ENCODE results near the gene P2RY6.

Gene P2RY6

GRCh38 chr11:73234471-73235181 lies 37.5 kb upstream of the P2RY6 start:
- no peak for ATAC-seq (ENCODE audit: insufficient read depth, low read depth)
- Histone ChIP-seq H3K4me3 (ENCODE audit: low read depth in 1 of 2, low read length in 2 of 2) (no peak overlapping the region), H3K79me2 (ENCODE audit: insufficient read depth, low read length) (no peaks in the 10 kb centered on the region), H3K4me2 (ENCODE audit: insufficient read depth, low read length) (no peak overlapping the region), H3K36me3 (ENCODE audit: insufficient read depth, low read length) (no peaks in the 10 kb centered on the region), H3K9me3 (ENCODE audit: insufficient read depth, low read length, severe bottlenecking) (no peaks in the 10 kb centered on the region), H3K4me1 (ENCODE audit: insufficient read depth, low read length) (no peaks in the 10 kb centered on the region), H4K20me1 (ENCODE audit: insufficient read depth, low read length) (no peaks in the 10 kb centered on the region), H3K27me3 (ENCODE audit: insufficient read depth, low read length, poor library complexity) (no peaks in the 10 kb centered on the region), H3K27ac (ENCODE audit: low read length) (no peak overlapping the region), H3K9ac (ENCODE audit: low read depth, low read length) (no peak overlapping the region), H2AFZ (ENCODE audit: low read depth, low read length) (no peak overlapping the region)
- DNase-seq = no peak
- no peak for TF ChIP-seq CTCF (IDR thresholded peaks at IDR 0.05; ENCODE audit: borderline replicate concordance, extremely low read depth, low read length, poor library complexity, severe bottlenecking)
- TF ChIP-seq EZH2 (IDR thresholded peaks at IDR 0.05; ENCODE audit: borderline replicate concordance, low read depth, low read length, severe bottlenecking) = no peak

GRCh38 chr11:73235236-73235786 lies 36.8 kb upstream of the P2RY6 start:
- H4K20me1 ChIP-seq (ENCODE audit: insufficient read depth, low read length) = no peaks in the 10 kb centered on the region
- no peak overlapping the region for H3K4me3 ChIP-seq (ENCODE audit: low read depth in 1 of 2, low read length in 2 of 2)
- no peaks in the 10 kb centered on the region for H3K9me3 ChIP-seq (ENCODE audit: insufficient read depth, low read length, severe bottlenecking)
- no peak overlapping the region for H3K4me2 ChIP-seq (ENCODE audit: insufficient read depth, low read length)
- no peaks in the 10 kb centered on the region for H3K79me2 ChIP-seq (ENCODE audit: insufficient read depth, low read length)
- no peak for DNase-seq
- no peak for ATAC-seq (ENCODE audit: insufficient read depth, low read depth)
- no peak overlapping the region for H2AFZ ChIP-seq (ENCODE audit: low read depth, low read length)
- H3K4me1 ChIP-seq (ENCODE audit: insufficient read depth, low read length) = no peaks in the 10 kb centered on the region
- H3K27ac ChIP-seq (ENCODE audit: low read length) = no peak overlapping the region
- H3K9ac ChIP-seq (ENCODE audit: low read depth, low read length) = no peak overlapping the region
- no peaks in the 10 kb centered on the region for H3K27me3 ChIP-seq (ENCODE audit: insufficient read depth, low read length, poor library complexity)
- no peaks in the 10 kb centered on the region for H3K36me3 ChIP-seq (ENCODE audit: insufficient read depth, low read length)
- no peak for TF ChIP-seq EZH2 (IDR thresholded peaks at IDR 0.05; ENCODE audit: borderline replicate concordance, low read depth, low read length, severe bottlenecking)
- TF ChIP-seq CTCF (IDR thresholded peaks at IDR 0.05; ENCODE audit: borderline replicate concordance, extremely low read depth, low read length, poor library complexity, severe bottlenecking) = no peak

- no peak overlapping the region for H3K4me2 ChIP-seq (ENCODE audit: insufficient read depth, low read length)
Observed at GRCh38 chr11:73236205-73236765, 35.9 kb upstream of the P2RY6 start.

More at GRCh38 chr11:73236205-73236765, 35.9 kb upstream of the P2RY6 start:
- Histone ChIP-seq H3K27me3 (ENCODE audit: insufficient read depth, low read length, poor library complexity) (no peaks in the 10 kb centered on the region), H3K79me2 (ENCODE audit: insufficient read depth, low read length) (no peaks in the 10 kb centered on the region), H4K20me1 (ENCODE audit: insufficient read depth, low read length) (no peaks in the 10 kb centered on the region), H3K9ac (ENCODE audit: low read depth, low read length) (no peak overlapping the region), H3K27ac (ENCODE audit: low read length) (no peak overlapping the region), H3K4me3 (ENCODE audit: low read depth in 1 of 2, low read length in 2 of 2) (no peak overlapping the region), H3K4me1 (ENCODE audit: insufficient read depth, low read length) (no peaks in the 10 kb centered on the region), H3K36me3 (ENCODE audit: insufficient read depth, low read length) (no peaks in the 10 kb centered on the region), H3K9me3 (ENCODE audit: insufficient read depth, low read length, severe bottlenecking) (no peaks in the 10 kb centered on the region), H2AFZ (ENCODE audit: low read depth, low read length) (no peak overlapping the region)
- TF ChIP-seq CTCF (IDR thresholded peaks at IDR 0.05; ENCODE audit: borderline replicate concordance, extremely low read depth, low read length, poor library complexity, severe bottlenecking) (no peak), EZH2 (IDR thresholded peaks at IDR 0.05; ENCODE audit: borderline replicate concordance, low read depth, low read length, severe bottlenecking) (no peak)
- ATAC-seq (ENCODE audit: insufficient read depth, low read depth) (no peak), DNase-seq (no peak)

Data from DND-41 (cell line).